Measurements from ENCODE around the gene UPK1A.

DNA sequence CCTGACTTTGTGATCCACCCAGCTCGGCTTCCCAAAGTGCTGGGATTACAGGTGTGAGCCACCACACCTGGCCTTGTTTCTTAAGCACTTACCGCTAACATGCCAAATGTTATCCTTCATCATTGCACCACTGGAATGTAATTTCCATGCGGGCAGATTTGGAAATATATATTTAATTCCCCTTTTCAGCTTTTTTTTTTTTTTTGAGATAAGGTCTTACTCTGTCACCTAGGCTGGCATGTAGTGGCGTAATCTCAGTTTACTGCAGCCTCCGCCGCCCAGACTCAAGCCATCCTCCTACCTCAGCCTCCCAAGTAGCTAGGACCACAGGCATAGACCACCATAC lies 4.3 kb upstream of the UPK1A start:
- no peak for TF ChIP-seq POLR2A (IDR thresholded peaks at IDR 0.05; ENCODE audit: low read depth, low read length)
- no peak for TF ChIP-seq TAF1 (IDR thresholded peaks at IDR 0.05; ENCODE audit: low read depth, low read length)
